SK-N-SH treated with all-trans-retinoic acid at 6 μM for 48 hours (cell line): ENCODE data around the gene ZNF536.

Experiments
- ATAC-seq: fragments of 200-7000 bp; cut with Tn5 transposase; 3 replicates; pipeline ENCODE4 v1.9.1; 2020; ENCODE audit warnings: mild to moderate bottlenecking, moderate library complexity
- BACH2 ChIP-seq: fragments of 250-450 bp; sonication (Bioruptor Pico); IDR thresholded peaks from 2 replicates; pipeline ENCODE4 v1.9.0; 2021; ENCODE audit warnings: mild to moderate bottlenecking, borderline replicate concordance
- CREB5 ChIP-seq: fragments of 250-450 bp; sonication (Bioruptor Pico); IDR thresholded peaks from 2 replicates; pipeline ENCODE4 v1.5.1; 2020; ENCODE audit warnings: low read depth, mild to moderate bottlenecking, moderate library complexity
- ESRRG ChIP-seq: fragments of 250-450 bp; sonication (Bioruptor Pico); IDR thresholded peaks from 2 replicates; pipeline ENCODE4 v1.6.1; 2021; ENCODE audit warnings: mild to moderate bottlenecking
- GLIS3 ChIP-seq: fragments of 250-450 bp; sonication (Bioruptor Pico); IDR thresholded peaks from 2 replicates; pipeline ENCODE4 v1.5.0; 2020; ENCODE audit warnings: mild to moderate bottlenecking, moderate library complexity
- ISL1 ChIP-seq: fragments of 250-450 bp; sonication (Bioruptor Pico); IDR thresholded peaks from 2 replicates; pipeline ENCODE4 v2.1.2; 2022; ENCODE audit warnings: mild to moderate bottlenecking, moderate library complexity
- OSR1 ChIP-seq: fragments of 250-450 bp; sonication (Bioruptor Pico); IDR thresholded peaks from 2 replicates; pipeline ENCODE4 v1.8.0; 2022; ENCODE audit warnings: moderate library complexity, mild to moderate bottlenecking, inconsistent platforms
- PPARA ChIP-seq: fragments of 250-450 bp; sonication (Bioruptor Pico); IDR thresholded peaks from 2 replicates; pipeline ENCODE4 v1.5.0; 2020; ENCODE audit warnings: mild to moderate bottlenecking, borderline replicate concordance
- RARB ChIP-seq: fragments of 250-450 bp; sonication (Bioruptor Pico); IDR thresholded peaks from 2 replicates; pipeline ENCODE4 v1.8.0; 2021; ENCODE audit warnings: mild to moderate bottlenecking, moderate library complexity
- SNAI2 ChIP-seq: fragments of 250-450 bp; sonication (Bioruptor Pico); IDR thresholded peaks from 2 replicates; pipeline ENCODE4 v1.5.0; 2020; ENCODE audit warnings: mild to moderate bottlenecking, moderate library complexity
- TCF4 ChIP-seq: fragments of 250-450 bp; sonication (Bioruptor Pico); IDR thresholded peaks from 2 replicates; pipeline ENCODE4 v1.8.0; 2021; ENCODE audit warnings: mild to moderate bottlenecking, moderate library complexity, borderline replicate concordance
- TOX ChIP-seq: fragments of 250-450 bp; sonication (Bioruptor Pico); IDR thresholded peaks from 2 replicates; pipeline ENCODE4 v1.8.0; 2021; ENCODE audit warnings: mild to moderate bottlenecking, moderate library complexity, borderline replicate concordance
- ZC3H10 ChIP-seq: fragments of 250-450 bp; sonication (Bioruptor Pico); IDR thresholded peaks from 2 replicates; pipeline ENCODE4 v1.5.1; 2021; ENCODE audit warnings: mild to moderate bottlenecking, moderate library complexity
- ZNF565 ChIP-seq: fragments of 450-650 bp; formaldehyde crosslinking; conservative IDR thresholded peaks from 2 replicates; pipeline ENCODE4 v1.5.0; 2020; ENCODE audit warnings: low read depth, mild to moderate bottlenecking, moderate library complexity
- ZNF70 ChIP-seq: fragments of 450-650 bp; formaldehyde crosslinking; IDR thresholded peaks from 2 replicates; pipeline ENCODE4 v1.5.0; 2020; ENCODE audit warnings: mild to moderate bottlenecking, moderate library complexity
- ZNF8 ChIP-seq: fragments of 450-650 bp; formaldehyde crosslinking; IDR thresholded peaks from 2 replicates; pipeline ENCODE4 v1.5.0; 2020; ENCODE audit warnings: mild to moderate bottlenecking, moderate library complexity
- TF ChIP-seq, protein P1 (sequence below): fragments of 250-450 bp; sonication (Bioruptor Pico); IDR thresholded peaks from 2 replicates; pipeline ENCODE4 v1.8.0; 2020; ENCODE audit warnings: mild to moderate bottlenecking, moderate library complexity, borderline replicate concordance
- TF ChIP-seq, protein P2 (sequence below): fragments of 250-450 bp; sonication (Bioruptor Pico); IDR thresholded peaks from 2 replicates; pipeline ENCODE4 v1.5.0; 2020; ENCODE audit warnings: mild to moderate bottlenecking, moderate library complexity
- TF ChIP-seq, protein P3 (sequence below): fragments of 250-450 bp; sonication (Bioruptor Pico); IDR thresholded peaks from 2 replicates; pipeline ENCODE4 v1.8.0; 2021; ENCODE audit warnings: low read depth, mild to moderate bottlenecking, moderate library complexity, borderline replicate concordance

ZNF536 gene

GRCh38 chr19:30543243-30543945 is 171.2 kb downstream of the ZNF536 start:
- no peak for ATAC-seq
- TF ChIP-seq ZC3H10 (CRISPR knock-in tag) (no peak), ISL1 (CRISPR knock-in tag) (no peak), ZNF70 (CRISPR knock-in tag) (no peak), ESRRG (no peak), CREB5 (CRISPR knock-in tag) (no peak), ZNF8 (CRISPR knock-in tag) (no peak), SNAI2 (no peak)
- TF ChIP-seq, protein P1, sequence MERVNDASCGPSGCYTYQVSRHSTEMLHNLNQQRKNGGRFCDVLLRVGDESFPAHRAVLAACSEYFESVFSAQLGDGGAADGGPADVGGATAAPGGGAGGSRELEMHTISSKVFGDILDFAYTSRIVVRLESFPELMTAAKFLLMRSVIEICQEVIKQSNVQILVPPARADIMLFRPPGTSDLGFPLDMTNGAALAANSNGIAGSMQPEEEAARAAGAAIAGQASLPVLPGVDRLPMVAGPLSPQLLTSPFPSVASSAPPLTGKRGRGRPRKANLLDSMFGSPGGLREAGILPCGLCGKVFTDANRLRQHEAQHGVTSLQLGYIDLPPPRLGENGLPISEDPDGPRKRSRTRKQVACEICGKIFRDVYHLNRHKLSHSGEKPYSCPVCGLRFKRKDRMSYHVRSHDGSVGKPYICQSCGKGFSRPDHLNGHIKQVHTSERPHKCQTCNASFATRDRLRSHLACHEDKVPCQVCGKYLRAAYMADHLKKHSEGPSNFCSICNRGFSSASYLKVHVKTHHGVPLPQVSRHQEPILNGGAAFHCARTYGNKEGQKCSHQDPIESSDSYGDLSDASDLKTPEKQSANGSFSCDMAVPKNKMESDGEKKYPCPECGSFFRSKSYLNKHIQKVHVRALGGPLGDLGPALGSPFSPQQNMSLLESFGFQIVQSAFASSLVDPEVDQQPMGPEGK (CRISPR knock-in tag) = no peak

- no peak for TF ChIP-seq ESRRG
- TF ChIP-seq ISL1 (CRISPR knock-in tag) = no peak
- peak; percentile 13; the same call in 1 of the 2 replicates for TF ChIP-seq TCF4 (CRISPR knock-in tag)
- ATAC-seq = no peak
Observed at GRCh38 chr19:30545752-30546151, 173.6 kb downstream of the ZNF536 start.

- no peak for ATAC-seq
Observed at GRCh38 chr19:30546332-30546731, 174.1 kb downstream of the ZNF536 start.

GRCh38 chr19:30547246-30547645 is 175.1 kb downstream of the ZNF536 start:
- no peak for TF ChIP-seq TOX (CRISPR knock-in tag)
- no peak for TF ChIP-seq ZC3H10 (CRISPR knock-in tag)
- no peak for TF ChIP-seq BACH2 (CRISPR knock-in tag)
- TF ChIP-seq ZNF8 (CRISPR knock-in tag) = no peak
- TF ChIP-seq GLIS3 (CRISPR knock-in tag) = no peak
- TF ChIP-seq, protein P2, sequence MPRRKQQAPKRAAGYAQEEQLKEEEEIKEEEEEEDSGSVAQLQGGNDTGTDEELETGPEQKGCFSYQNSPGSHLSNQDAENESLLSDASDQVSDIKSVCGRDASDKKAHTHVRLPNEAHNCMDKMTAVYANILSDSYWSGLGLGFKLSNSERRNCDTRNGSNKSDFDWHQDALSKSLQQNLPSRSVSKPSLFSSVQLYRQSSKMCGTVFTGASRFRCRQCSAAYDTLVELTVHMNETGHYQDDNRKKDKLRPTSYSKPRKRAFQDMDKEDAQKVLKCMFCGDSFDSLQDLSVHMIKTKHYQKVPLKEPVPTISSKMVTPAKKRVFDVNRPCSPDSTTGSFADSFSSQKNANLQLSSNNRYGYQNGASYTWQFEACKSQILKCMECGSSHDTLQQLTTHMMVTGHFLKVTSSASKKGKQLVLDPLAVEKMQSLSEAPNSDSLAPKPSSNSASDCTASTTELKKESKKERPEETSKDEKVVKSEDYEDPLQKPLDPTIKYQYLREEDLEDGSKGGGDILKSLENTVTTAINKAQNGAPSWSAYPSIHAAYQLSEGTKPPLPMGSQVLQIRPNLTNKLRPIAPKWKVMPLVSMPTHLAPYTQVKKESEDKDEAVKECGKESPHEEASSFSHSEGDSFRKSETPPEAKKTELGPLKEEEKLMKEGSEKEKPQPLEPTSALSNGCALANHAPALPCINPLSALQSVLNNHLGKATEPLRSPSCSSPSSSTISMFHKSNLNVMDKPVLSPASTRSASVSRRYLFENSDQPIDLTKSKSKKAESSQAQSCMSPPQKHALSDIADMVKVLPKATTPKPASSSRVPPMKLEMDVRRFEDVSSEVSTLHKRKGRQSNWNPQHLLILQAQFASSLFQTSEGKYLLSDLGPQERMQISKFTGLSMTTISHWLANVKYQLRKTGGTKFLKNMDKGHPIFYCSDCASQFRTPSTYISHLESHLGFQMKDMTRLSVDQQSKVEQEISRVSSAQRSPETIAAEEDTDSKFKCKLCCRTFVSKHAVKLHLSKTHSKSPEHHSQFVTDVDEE (CRISPR knock-in tag) = no peak
- TF ChIP-seq PPARA (CRISPR knock-in tag) = no peak
- TF ChIP-seq RARB (CRISPR knock-in tag) = no peak
- TF ChIP-seq ZNF565 (CRISPR knock-in tag) = no peak
- TF ChIP-seq TCF4 (CRISPR knock-in tag) = no peak

More at GRCh38 chr19:30546332-30546731, 174.1 kb downstream of the ZNF536 start:
- TF ChIP-seq SNAI2 = no peak
- TF ChIP-seq ISL1 (CRISPR knock-in tag) = no peak
- TF ChIP-seq, protein P1 (CRISPR knock-in tag) = no peak
- TF ChIP-seq ZNF8 (CRISPR knock-in tag) = no peak
- TF ChIP-seq, protein P2 (CRISPR knock-in tag) = no peak
- no peak for TF ChIP-seq BACH2 (CRISPR knock-in tag)
- no peak for TF ChIP-seq ZC3H10 (CRISPR knock-in tag)
- TF ChIP-seq, protein P3, sequence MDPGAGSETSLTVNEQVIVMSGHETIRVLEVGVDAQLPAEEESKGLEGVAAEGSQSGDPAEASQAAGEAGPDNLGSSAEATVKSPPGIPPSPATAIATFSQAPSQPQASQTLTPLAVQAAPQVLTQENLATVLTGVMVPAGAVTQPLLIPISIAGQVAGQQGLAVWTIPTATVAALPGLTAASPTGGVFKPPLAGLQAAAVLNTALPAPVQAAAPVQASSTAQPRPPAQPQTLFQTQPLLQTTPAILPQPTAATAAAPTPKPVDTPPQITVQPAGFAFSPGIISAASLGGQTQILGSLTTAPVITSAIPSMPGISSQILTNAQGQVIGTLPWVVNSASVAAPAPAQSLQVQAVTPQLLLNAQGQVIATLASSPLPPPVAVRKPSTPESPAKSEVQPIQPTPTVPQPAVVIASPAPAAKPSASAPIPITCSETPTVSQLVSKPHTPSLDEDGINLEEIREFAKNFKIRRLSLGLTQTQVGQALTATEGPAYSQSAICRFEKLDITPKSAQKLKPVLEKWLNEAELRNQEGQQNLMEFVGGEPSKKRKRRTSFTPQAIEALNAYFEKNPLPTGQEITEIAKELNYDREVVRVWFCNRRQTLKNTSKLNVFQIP = no peak
- TF ChIP-seq OSR1 (CRISPR knock-in tag) = no peak
- no peak for TF ChIP-seq ESRRG

More at GRCh38 chr19:30547246-30547645, 175.1 kb downstream of the ZNF536 start:
- ATAC-seq = no peak
